Panc1 (cell line): ENCODE results near the gene GATA5. TPM values are rescaled to one million over a fixed set of nuclear protein-coding genes. Genes with fewer than 3 reads are reported as not detected.

Source experiments
- ATAC-seq: fragments of 200-7000 bp; cut with Tn5 transposase; 2 replicates; pipeline ENCODE4 v1.9.1; 2020; ENCODE audit warnings: mild to moderate bottlenecking, moderate library complexity
- BruUV-seq: library from RNA; stranded (reverse); fragments of 400-500 nt; replicated peaks from 2 replicates; lab custom pipeline; 2021; lab: Mats Ljungman, UMichigan
- CTCF ChIA-PET: fragments of 300-600 bp; sonication (Branson Sonifier 250); formaldehyde crosslinking; loops from one replicate; lab custom pipeline; 2022; ENCODE audit warnings: antibody characterized with exemption; lab: Charles Lee
- POLR2A ChIA-PET: fragments of 300-600 bp; sonication (Branson Sonifier 250); formaldehyde crosslinking; loops from one replicate; lab custom pipeline; 2022; ENCODE audit warnings: antibody characterized with exemption; lab: Charles Lee
- DNase-seq: peaks from one replicate; pipeline ENCODE4 v3.0.0-alpha.2; 2010; ENCODE audit warnings: low read depth, low spot score
- H3K27ac ChIP-seq: 2 replicates; pipeline ENCODE4 v1.5.1; 2011; ENCODE audit warnings: mild to moderate bottlenecking, low read length, inconsistent platforms
- H3K27me3 ChIP-seq: fragments of 200-500 bp; sonication (Bioruptor generic); 2 replicates; pipeline ENCODE4 v1.6.0; 2014; ENCODE audit warnings: low read length, inconsistent platforms; ENCODE audit not compliant: control insufficient read depth, insufficient read depth
- H3K36me3 ChIP-seq: fragments of 200-500 bp; sonication (Bioruptor generic); 2 replicates; pipeline ENCODE4 v1.5.1; 2014; ENCODE audit warnings: inconsistent platforms, mild to moderate bottlenecking, low read length, moderate library complexity; ENCODE audit not compliant: control insufficient read depth, insufficient read depth
- H3K4me1 ChIP-seq: 2 replicates; pipeline ENCODE4 v1.5.1; 2011; ENCODE audit warnings: inconsistent platforms, mild to moderate bottlenecking, low read length, moderate library complexity; ENCODE audit not compliant: control insufficient read depth, insufficient read depth
- H3K4me3 ChIP-seq, 2 experiments: 2 replicates each; pipeline ENCODE4 v1.5.1; 2011 to 2012; ENCODE audit warnings: low read depth in 2 of 2, low read length in 2 of 2, mild to moderate bottlenecking in 2 of 2, inconsistent platforms in 1 of 2, moderate library complexity in 1 of 2
- H3K9me3 ChIP-seq: fragments of 200-500 bp; sonication (Bioruptor generic); 2 replicates; pipeline ENCODE4 v1.5.1; 2014; ENCODE audit warnings: low read depth, mild to moderate bottlenecking, inconsistent platforms, low read length, moderate library complexity; ENCODE audit not compliant: control insufficient read depth, insufficient read depth
- CTCF ChIP-seq: fragments of 450-650 bp; IDR thresholded peaks from 2 replicates; pipeline ENCODE4 v1.5.1; 2017; ENCODE audit warnings: mild to moderate bottlenecking
- POLR2AphosphoS5 ChIP-seq: IDR thresholded peaks from 2 replicates; pipeline ENCODE4 v1.6.1; 2012; ENCODE audit warnings: mild to moderate bottlenecking, low read depth, low read length, moderate library complexity
- REST ChIP-seq, 2 experiments: IDR thresholded peaks; 2 replicates each; pipeline ENCODE4 v1.6.1; 2011 to 2012; ENCODE audit warnings: low read depth in 2 of 2, control low read depth in 1 of 2, low read length in 1 of 2, mild to moderate bottlenecking in 1 of 2, moderate library complexity in 1 of 2; ENCODE audit not compliant: insufficient read depth in 1 of 2
- SIN3A ChIP-seq: IDR thresholded peaks from 2 replicates; pipeline ENCODE4 v1.6.1; 2012; ENCODE audit warnings: low read depth, mild to moderate bottlenecking, low read length, moderate library complexity, borderline replicate concordance; ENCODE audit not compliant: insufficient read depth
- TCF7L2 ChIP-seq: IDR thresholded peaks from 2 replicates; pipeline ENCODE4 v1.6.1; 2011; ENCODE audit warnings: mild to moderate bottlenecking, low read depth, low read length, inconsistent platforms
- in situ Hi-C: cut with HindIII; loops from 2 replicates; pipeline ENCODE4 v1.10.0; 2016; ENCODE audit warnings: low sequenced_read_pairs, low pct_unique_long_range_greater_than_20kb
- intact Hi-C: fragments of 100-400 bp; cut with micrococcal nuclease; formaldehyde crosslinking; loops from one replicate; pipeline ENCODE4 v1.10.0; 2022; ENCODE audit not compliant: unreplicated experiment
- total RNA-seq: library from RNA; stranded (reverse); gene quantifications from one replicate; pipeline ENCODE4 v1.2.1, GENCODE V29; 2021; ENCODE audit not compliant: unreplicated experiment

The GATA5 gene
- total RNA-seq, 1 experiment from 2014 or later = 53.2 TPM

- DNase-seq (no peak), ATAC-seq (0 out of 2 replicates have a peak, but pooled peaks have one; percentile 3)
- Histone ChIP-seq H3K4me1 (peaks cover 80% of the 10 kb centered on the region), H3K4me3 (no peak overlapping the region), H3K9me3 (no peaks in the 10 kb centered on the region), H3K27me3 (no peaks in the 10 kb centered on the region), H3K27ac (peak overlapping the region; percentile 88), H3K36me3 (no peaks in the 10 kb centered on the region)
- in situ Hi-C loops (no loop called here), intact Hi-C loops (no loop called here)
- POLR2A ChIA-PET = interaction anchor here (1.8 kb wide), 1 partner anchor 142 kb away, joined by 14 read pairs; no protein-coding TSS in a partner anchor
- no TSS peak for BruUV-seq
- TF ChIP-seq TCF7L2 (no peak), SIN3A (0 out of 2 replicates have a peak, but pooled peaks have one; percentile 11)
- CTCF ChIA-PET = interaction anchor here (0.6 to 1.3 kb wide), 3 partner anchors 9 to 309 kb away, joined by 3 to 8 read pairs (median 3); no protein-coding TSS in a partner anchor
These were observed 5.8 kb upstream of the GATA5 start for GRCh38 chr20:62481425-62482145.

- Histone ChIP-seq H3K27me3 (no peaks in the 10 kb centered on the region), H3K4me3 (no peak overlapping the region), H3K9me3 (no peaks in the 10 kb centered on the region), H3K36me3 (no peaks in the 10 kb centered on the region), H3K4me1 (peaks cover 68% of the 10 kb centered on the region), H3K27ac (peak overlapping the region; percentile 88)
- BruUV-seq = no TSS peak
- ATAC-seq (no peak), DNase-seq (no peak)
- intact Hi-C loops (no loop called here), in situ Hi-C loops (no loop called here)
- POLR2A ChIA-PET = interaction anchor here (0.5 to 0.7 kb wide), 2 partner anchors 148 to 335 kb away, joined by 3 to 4 read pairs; no protein-coding TSS in a partner anchor
- CTCF ChIA-PET = no interaction called here
- no peak for TF ChIP-seq TCF7L2
- no peak for TF ChIP-seq SIN3A
- TF ChIP-seq POLR2AphosphoS5 = no peak
- TF ChIP-seq REST (IDR thresholded peaks at IDR 0.05; ENCODE audit: insufficient read depth in 1 of 2, low read depth in 2 of 2, low read length in 1 of 2) = no peak
- TF ChIP-seq CTCF = no peak
These were observed 4.5 kb upstream of the GATA5 start for GRCh38 chr20:62480318-62480717.
